Right lobe of liver (tissue), 4 donors: ENCODE data around the gene ALAS2.

ENCODE experiments used
- CTCF ChIP-seq, 4 donors: fragments of 200-600 bp in 3 of 4; fragments of 450-650 bp in 1 of 4; IDR thresholded peaks; one replicate each; pipeline versions ENCODE4 v1.5.1 to v1.8.0; 2016 to 2022; ENCODE audit warnings: antibody characterized with exemption in 4 of 4, mild to moderate bottlenecking in 2 of 4
- POLR2A ChIP-seq: fragments of 450-650 bp; IDR thresholded peaks from one replicate; pipeline ENCODE4 v1.6.1; 2017; ENCODE audit warnings: antibody characterized with exemption, mild to moderate bottlenecking
- donor health status: DM: no; HTN: no; CAD: no.
- donor health status: DM: no; HTN: no; CAD: no.
- donor health status: DM: no; HTN: yes; CAD: no.

DNA sequence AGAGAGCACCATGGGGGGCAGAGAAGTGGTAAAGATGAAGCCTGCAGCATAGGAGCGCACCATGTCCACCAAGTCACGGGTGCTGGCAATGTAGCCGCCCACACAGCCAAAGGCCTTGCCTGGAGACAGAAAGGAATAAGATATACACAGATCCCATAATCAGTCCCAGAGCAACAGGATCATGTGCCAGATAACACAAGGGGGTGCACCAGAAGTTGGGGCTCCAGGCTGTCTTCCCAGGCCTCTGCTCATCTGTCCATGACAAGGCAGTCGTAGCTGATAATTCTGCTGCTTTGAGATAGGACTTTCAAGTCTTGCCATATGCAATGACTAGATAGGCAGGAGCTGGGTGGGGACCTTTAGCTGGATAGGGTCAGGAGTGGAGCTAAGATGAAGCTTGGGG, 15.9 kb downstream of the ALAS2 start:
- TF ChIP-seq CTCF (IDR thresholded peaks at IDR 0.05) (no peak), POLR2A (no peak)
